Endothelial cell (in vitro differentiated cells): ENCODE measurements around the gene LPAR4. TPM values are rescaled to one million over a fixed set of nuclear protein-coding genes. Genes with fewer than 3 reads are reported as not detected.

ENCODE experiments used
- DNase-seq: peaks from one replicate; pipeline ENCODE4 v3.0.0; 2021; ENCODE audit warnings: low spot score
- H3K27ac Mint-ChIP-seq: one replicate; pipeline ENCODE4 v1.8.0; 2021; ENCODE audit warnings: mixed read lengths, inconsistent platforms; ENCODE audit not compliant: unreplicated experiment
- H3K27me3 Mint-ChIP-seq: one replicate; pipeline ENCODE4 v1.8.0; 2021; ENCODE audit warnings: mild to moderate bottlenecking, moderate library complexity, mixed read lengths, inconsistent platforms; ENCODE audit not compliant: unreplicated experiment
- H3K36me3 Mint-ChIP-seq: one replicate; pipeline ENCODE4 v1.8.0; 2021; ENCODE audit warnings: mild to moderate bottlenecking, low read depth, mixed read lengths, inconsistent platforms; ENCODE audit not compliant: unreplicated experiment
- H3K4me1 Mint-ChIP-seq: one replicate; pipeline ENCODE4 v1.8.0; 2021; ENCODE audit warnings: mild to moderate bottlenecking, mixed read lengths, inconsistent platforms; ENCODE audit not compliant: unreplicated experiment
- H3K4me3 Mint-ChIP-seq: one replicate; pipeline ENCODE4 v1.8.0; 2021; ENCODE audit warnings: mild to moderate bottlenecking, mixed read lengths, inconsistent platforms; ENCODE audit not compliant: unreplicated experiment
- H3K9me3 Mint-ChIP-seq: one replicate; pipeline ENCODE4 v1.8.0; 2021; ENCODE audit warnings: mixed read lengths, inconsistent platforms; ENCODE audit not compliant: unreplicated experiment
- CTCF ChIP-seq: fragments of 200-600 bp; sonication (generic); IDR thresholded peaks from one replicate; pipeline ENCODE4 v1.5.0; 2021; ENCODE audit warnings: antibody characterized with exemption; ENCODE audit not compliant: unreplicated experiment
- total RNA-seq: library from RNA; stranded (reverse); fragmentation: NEBNext Ultra II Directional; extraction: Animal tissue kit (Norgen Biotek cat#: 25700); gene quantifications from one replicate; pipeline ENCODE4 v1.2.1, GENCODE V29; 2021; ENCODE audit not compliant: unreplicated experiment

The LPAR4 gene
- total RNA-seq, 1 donor from 2014 or later: 2.7 TPM

- Mint-ChIP-seq H3K27ac (no peak overlapping the region), H3K27me3 (no peaks in the 10 kb centered on the region), H3K9me3 (no peaks in the 10 kb centered on the region), H3K36me3 (no peaks in the 10 kb centered on the region), H3K4me3 (no peak overlapping the region), H3K4me1 (no peaks in the 10 kb centered on the region)
- DNase-seq: no peak
- TF ChIP-seq CTCF: no peak
Measured at GRCh38 chrX:78753571-78753970, 6.1 kb downstream of the LPAR4 start.

- Mint-ChIP-seq H3K9me3 (no peaks in the 10 kb centered on the region), H3K4me1 (no peaks in the 10 kb centered on the region), H3K27me3 (no peaks in the 10 kb centered on the region), H3K36me3 (no peaks in the 10 kb centered on the region), H3K4me3 (no peak overlapping the region), H3K27ac (no peak overlapping the region)
- no peak for DNase-seq
- TF ChIP-seq CTCF: no peak
Measured at GRCh38 chrX:78754917-78755316, 7.4 kb downstream of the LPAR4 start.

- TF ChIP-seq CTCF: no peak
- Mint-ChIP-seq H3K4me3 (no peak overlapping the region), H3K9me3 (no peaks in the 10 kb centered on the region), H3K27ac (no peak overlapping the region), H3K36me3 (no peaks in the 10 kb centered on the region), H3K4me1 (no peaks in the 10 kb centered on the region), H3K27me3 (no peaks in the 10 kb centered on the region)
- no peak for DNase-seq
Measured at GRCh38 chrX:78759081-78759480, 11.6 kb downstream of the LPAR4 start.

GRCh38 chrX:78769101-78769755 is 21.7 kb downstream of the LPAR4 start:
- Mint-ChIP-seq H3K27me3 (no peaks in the 10 kb centered on the region), H3K4me3 (no peak overlapping the region), H3K4me1 (no peaks in the 10 kb centered on the region), H3K27ac (no peak overlapping the region), H3K9me3 (no peaks in the 10 kb centered on the region), H3K36me3 (no peaks in the 10 kb centered on the region)
- DNase-seq: no peak
- no peak for TF ChIP-seq CTCF

GRCh38 chrX:78769946-78770345 is 22.4 kb downstream of the LPAR4 start:
- Mint-ChIP-seq H3K27me3 (no peaks in the 10 kb centered on the region), H3K4me3 (no peak overlapping the region), H3K9me3 (no peaks in the 10 kb centered on the region), H3K36me3 (no peaks in the 10 kb centered on the region), H3K27ac (no peak overlapping the region), H3K4me1 (no peaks in the 10 kb centered on the region)
- TF ChIP-seq CTCF: no peak
- no peak for DNase-seq
